Mucosa of rectum (tissue), 2 donors: ENCODE measurements around the gene PTDSS2.
"Not testable (repeated sequence)": the region's sequence is repeated elsewhere in the genome, so short reads cannot be mapped to it uniquely, and the experiment has no call there.

Source experiments
- H3K27ac ChIP-seq, 2 donors: one replicate each; pipeline ENCODE4 v1.7.0; 2013; ENCODE audit warnings: inconsistent platforms in 2 of 2, low read depth in 2 of 2, low read length in 2 of 2
- H3K27me3 ChIP-seq, 2 donors: one replicate each; pipeline ENCODE4 v1.7.0; 2013; ENCODE audit warnings: low read length in 2 of 2; ENCODE audit not compliant: control insufficient read depth in 2 of 2, insufficient read depth in 2 of 2
- H3K36me3 ChIP-seq, 2 donors: one replicate each; pipeline ENCODE4 v1.7.0; 2013; ENCODE audit warnings: low read length in 2 of 2; ENCODE audit not compliant: control insufficient read depth in 2 of 2, insufficient read depth in 2 of 2
- H3K4me1 ChIP-seq, 2 donors: one replicate each; pipeline ENCODE4 v1.7.0; 2013; ENCODE audit warnings: low read length in 2 of 2, mild to moderate bottlenecking in 1 of 2; ENCODE audit not compliant: control insufficient read depth in 2 of 2, insufficient read depth in 2 of 2
- H3K4me3 ChIP-seq, 2 donors: one replicate each; pipeline ENCODE4 v1.7.0; 2013; ENCODE audit warnings: low read length in 2 of 2
- H3K9ac ChIP-seq, 2 donors: one replicate each; pipeline ENCODE4 v1.7.0; 2013; ENCODE audit warnings: low read length in 2 of 2, low read depth in 1 of 2, mild to moderate bottlenecking in 1 of 2
- H3K9me3 ChIP-seq, 2 donors: one replicate each; pipeline ENCODE4 v1.7.0; 2013; ENCODE audit warnings: low read length in 2 of 2; ENCODE audit not compliant: control insufficient read depth in 2 of 2
- donor health status: healthy.
- donor health status: Normal muscosa, but diverticular disease.

Gene PTDSS2

GRCh38 chr11:433111-433510 is 17.0 kb upstream of the PTDSS2 start:
- no peaks in the 10 kb centered on the region for H3K27me3 ChIP-seq
- no peak overlapping the region for H3K4me3 ChIP-seq

GRCh38 chr11:433641-434040 is 16.4 kb upstream of the PTDSS2 start:
- Histone ChIP-seq H3K9ac (no peak overlapping the region), H3K36me3 (peaks cover 0 to 5% of the 10 kb centered on the region in 2 donors), H3K4me1 (no peaks in the 10 kb centered on the region), H3K27me3 (no peaks in the 10 kb centered on the region), H3K4me3 (no peak overlapping the region), H3K27ac (no peak overlapping the region), H3K9me3 (no peaks in the 10 kb centered on the region)

More at GRCh38 chr11:433111-433510, 17.0 kb upstream of the PTDSS2 start:
- H3K4me1 ChIP-seq = no peaks in the 10 kb centered on the region
- H3K9ac ChIP-seq = no peak overlapping the region
- H3K27ac ChIP-seq = no peak overlapping the region
- peaks cover 0 to 5% of the 10 kb centered on the region in 2 donors for H3K36me3 ChIP-seq
- no peaks in the 10 kb centered on the region for H3K9me3 ChIP-seq

GRCh38 chr11:434496-434895 is 15.6 kb upstream of the PTDSS2 start:
- H3K4me3 ChIP-seq = no peak overlapping the region
- H3K36me3 ChIP-seq = peaks cover 0 to 5% of the 10 kb centered on the region in 2 donors
- no peak overlapping the region for H3K9ac ChIP-seq
- H3K27ac ChIP-seq = no peak overlapping the region
- H3K9me3 ChIP-seq = no peaks in the 10 kb centered on the region
- no peaks in the 10 kb centered on the region for H3K27me3 ChIP-seq
- peaks cover 0 to 1% of the 10 kb centered on the region in 2 donors for H3K4me1 ChIP-seq

- H3K27ac ChIP-seq, H3K9ac ChIP-seq, H3K4me3 ChIP-seq, H3K27me3 ChIP-seq, H3K36me3 ChIP-seq, H3K9me3 ChIP-seq, H3K4me1 ChIP-seq: not testable (repeated sequence)
Measured at GRCh38 chr11:434999-435740, 14.9 kb upstream of the PTDSS2 start.

GRCh38 chr11:437228-437870 is 12.7 kb upstream of the PTDSS2 start:
- peaks cover 8 to 11% of the 10 kb centered on the region in 2 donors for H3K4me1 ChIP-seq
- H3K4me3 ChIP-seq = no peak overlapping the region
- H3K36me3 ChIP-seq = peaks cover 0 to 3% of the 10 kb centered on the region in 2 donors
- H3K9ac ChIP-seq = no peak overlapping the region
- no peaks in the 10 kb centered on the region for H3K9me3 ChIP-seq
- no peak overlapping the region for H3K27ac ChIP-seq
- no peaks in the 10 kb centered on the region for H3K27me3 ChIP-seq

- peaks cover 8 to 14% of the 10 kb centered on the region in 2 donors for H3K4me1 ChIP-seq
- H3K9ac ChIP-seq = no peak overlapping the region
- no peaks in the 10 kb centered on the region for H3K27me3 ChIP-seq
- H3K9me3 ChIP-seq = no peaks in the 10 kb centered on the region
- no peaks in the 10 kb centered on the region for H3K36me3 ChIP-seq
- no peak overlapping the region for H3K27ac ChIP-seq
- no peak overlapping the region for H3K4me3 ChIP-seq
Measured at GRCh38 chr11:438101-438844, 11.8 kb upstream of the PTDSS2 start.

- no peaks in the 10 kb centered on the region for H3K9me3 ChIP-seq
- H3K36me3 ChIP-seq = no peaks in the 10 kb centered on the region
- no peaks in the 10 kb centered on the region for H3K27me3 ChIP-seq
- no peak overlapping the region for H3K27ac ChIP-seq
- H3K4me1 ChIP-seq = peaks cover 18 to 20% of the 10 kb centered on the region in 2 donors
- no peak overlapping the region for H3K9ac ChIP-seq
- H3K4me3 ChIP-seq = no peak overlapping the region
Measured at GRCh38 chr11:439315-440064, 10.6 kb upstream of the PTDSS2 start.

GRCh38 chr11:440065-441042 is 9.7 kb upstream of the PTDSS2 start:
- Histone ChIP-seq H3K27ac (no peak overlapping the region), H3K4me1 (peaks cover 26% of the 10 kb centered on the region in 2 donors), H3K9me3 (no peaks in the 10 kb centered on the region), H3K36me3 (no peaks in the 10 kb centered on the region), H3K9ac (peak overlapping the region; percentile 34 to 72), H3K4me3 (peak overlapping the region; percentile 69 to 70), H3K27me3 (no peaks in the 10 kb centered on the region)

GRCh38 chr11:441043-441417 is 9.0 kb upstream of the PTDSS2 start:
- Histone ChIP-seq H3K36me3 (no peaks in the 10 kb centered on the region), H3K27me3 (no peaks in the 10 kb centered on the region), H3K9ac (peak overlapping the region; percentile 34 to 72), H3K27ac (peak overlapping the region in 1 of 2 donors; percentile 71), H3K9me3 (no peaks in the 10 kb centered on the region), H3K4me3 (peak overlapping the region; percentile 69 to 70), H3K4me1 (peaks cover 31 to 33% of the 10 kb centered on the region in 2 donors)
